ENCODE data around the gene HYAL4.

DNA sequence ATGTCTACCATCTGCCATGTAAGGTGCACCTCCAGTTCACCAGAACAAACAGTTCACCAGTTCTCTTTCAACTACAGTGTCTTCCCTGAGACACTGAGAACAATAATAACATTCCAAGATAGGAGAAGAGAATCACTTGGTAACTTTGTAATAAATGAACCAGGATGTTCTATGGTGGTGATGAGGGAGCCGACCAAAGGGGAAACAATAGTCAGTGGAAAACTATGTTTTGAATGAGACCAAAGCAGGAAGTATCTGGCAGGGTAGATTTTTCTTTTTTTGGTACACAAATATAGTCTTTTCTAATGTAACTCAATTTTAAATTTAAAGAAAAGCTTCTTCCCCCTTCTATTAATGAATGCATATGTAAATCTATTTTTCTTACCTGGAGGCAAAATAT is 20.0 kb downstream of the HYAL4 start:
- TF ChIP-seq, protein P1, sequence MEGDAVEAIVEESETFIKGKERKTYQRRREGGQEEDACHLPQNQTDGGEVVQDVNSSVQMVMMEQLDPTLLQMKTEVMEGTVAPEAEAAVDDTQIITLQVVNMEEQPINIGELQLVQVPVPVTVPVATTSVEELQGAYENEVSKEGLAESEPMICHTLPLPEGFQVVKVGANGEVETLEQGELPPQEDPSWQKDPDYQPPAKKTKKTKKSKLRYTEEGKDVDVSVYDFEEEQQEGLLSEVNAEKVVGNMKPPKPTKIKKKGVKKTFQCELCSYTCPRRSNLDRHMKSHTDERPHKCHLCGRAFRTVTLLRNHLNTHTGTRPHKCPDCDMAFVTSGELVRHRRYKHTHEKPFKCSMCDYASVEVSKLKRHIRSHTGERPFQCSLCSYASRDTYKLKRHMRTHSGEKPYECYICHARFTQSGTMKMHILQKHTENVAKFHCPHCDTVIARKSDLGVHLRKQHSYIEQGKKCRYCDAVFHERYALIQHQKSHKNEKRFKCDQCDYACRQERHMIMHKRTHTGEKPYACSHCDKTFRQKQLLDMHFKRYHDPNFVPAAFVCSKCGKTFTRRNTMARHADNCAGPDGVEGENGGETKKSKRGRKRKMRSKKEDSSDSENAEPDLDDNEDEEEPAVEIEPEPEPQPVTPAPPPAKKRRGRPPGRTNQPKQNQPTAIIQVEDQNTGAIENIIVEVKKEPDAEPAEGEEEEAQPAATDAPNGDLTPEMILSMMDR (IDR thresholded peaks at IDR 0.05): no peak
- TF ChIP-seq POLR2A (IDR thresholded peaks at IDR 0.05): no peak

Data from lower leg skin (tissue), 3 donors.